DMS79 (cell line): ENCODE data around the gene MAPKAPK2.
A peak's percentile ranks its signal among the peaks of the same experiment; 100 is the strongest.

Experiments
- DNase-seq: peaks from one replicate; lab custom pipeline; 2025; lab: John Stamatoyannopoulos, UW

Gene MAPKAPK2

GRCh38 chr1:206704226-206704625 lies 19.5 kb downstream of the MAPKAPK2 start:
- DNase-seq = no peak

- peak; percentile 86 for DNase-seq
Observed at GRCh38 chr1:206705191-206705590, 20.5 kb downstream of the MAPKAPK2 start.

- no peak for DNase-seq
Observed at GRCh38 chr1:206705726-206706297, 21.1 kb downstream of the MAPKAPK2 start.

DNA sequence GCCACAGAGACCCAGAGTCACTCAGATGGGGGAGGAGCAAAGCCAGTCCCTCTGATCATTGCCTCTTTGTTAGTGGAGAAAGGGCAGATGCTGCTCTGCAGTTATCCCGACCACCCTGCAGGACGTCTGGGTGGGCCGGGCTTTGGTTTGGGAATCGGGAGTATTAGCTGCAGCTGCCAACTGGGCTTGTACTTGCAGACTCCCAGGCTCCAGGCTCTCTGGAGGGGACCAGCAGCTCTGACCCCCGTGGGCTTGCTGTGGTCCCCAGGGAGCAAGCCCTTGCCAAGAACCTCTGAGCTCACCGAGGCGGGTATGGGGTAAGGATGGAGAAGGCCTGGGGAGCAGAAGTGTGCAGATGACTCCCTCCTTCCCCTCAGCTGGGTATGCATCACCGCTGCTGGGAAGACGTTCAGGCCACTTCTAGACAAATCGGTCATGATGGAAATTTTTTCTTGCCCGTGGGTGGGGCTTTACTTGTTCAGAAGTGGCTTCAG lies 21.6 kb downstream of the MAPKAPK2 start:
- peak; percentile 52 for DNase-seq

GRCh38 chr1:206706806-206707366 lies 22.2 kb downstream of the MAPKAPK2 start:
- no peak for DNase-seq

GRCh38 chr1:206708058-206708457 lies 23.4 kb downstream of the MAPKAPK2 start:
- DNase-seq = no peak

- no peak for DNase-seq
Observed at GRCh38 chr1:206708882-206709281, 24.2 kb downstream of the MAPKAPK2 start.

- DNase-seq = no peak
Observed at GRCh38 chr1:206709322-206709721, 24.6 kb downstream of the MAPKAPK2 start.

GRCh38 chr1:206709772-206710459 lies 25.2 kb downstream of the MAPKAPK2 start:
- no peak for DNase-seq

DNA sequence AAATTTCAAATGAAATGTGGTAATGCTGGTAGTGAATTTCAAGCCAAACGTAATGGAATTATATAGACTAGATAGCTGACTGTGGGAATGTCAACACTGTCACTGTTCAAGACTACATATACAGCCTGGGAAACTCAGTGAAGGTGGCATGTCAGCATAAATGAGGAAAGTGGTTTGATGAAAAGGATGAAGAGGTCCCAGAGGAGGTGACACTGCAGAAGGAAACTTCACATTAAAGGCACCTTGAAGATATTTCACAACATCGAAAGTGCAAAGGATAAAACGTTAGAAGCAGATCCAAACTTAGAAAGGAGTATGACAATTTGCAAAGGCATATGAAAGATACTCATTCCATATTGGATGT lies 25.7 kb downstream of the MAPKAPK2 start:
- no peak for DNase-seq

GRCh38 chr1:206713070-206713469 lies 28.4 kb downstream of the MAPKAPK2 start:
- no peak for DNase-seq

DNA sequence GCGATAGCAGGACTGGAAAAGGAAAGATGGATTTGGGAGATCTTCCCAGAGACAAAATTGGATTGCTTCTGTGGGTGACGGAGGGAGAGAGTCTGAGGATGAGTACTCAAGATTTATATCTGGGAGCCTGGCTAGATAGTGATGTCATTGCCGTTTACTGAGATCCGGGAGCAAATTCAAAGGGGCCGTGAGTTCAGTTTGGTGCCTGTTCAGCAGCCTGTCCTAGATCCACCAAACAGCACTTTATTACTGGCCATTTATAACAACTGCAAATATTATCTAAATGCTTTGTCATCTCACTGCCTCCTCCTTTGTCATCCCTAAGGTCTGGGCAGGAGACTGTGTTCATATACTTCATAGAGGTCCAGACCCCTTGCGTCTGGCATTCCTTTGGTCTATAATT lies 29.2 kb downstream of the MAPKAPK2 start:
- no peak for DNase-seq

DNA sequence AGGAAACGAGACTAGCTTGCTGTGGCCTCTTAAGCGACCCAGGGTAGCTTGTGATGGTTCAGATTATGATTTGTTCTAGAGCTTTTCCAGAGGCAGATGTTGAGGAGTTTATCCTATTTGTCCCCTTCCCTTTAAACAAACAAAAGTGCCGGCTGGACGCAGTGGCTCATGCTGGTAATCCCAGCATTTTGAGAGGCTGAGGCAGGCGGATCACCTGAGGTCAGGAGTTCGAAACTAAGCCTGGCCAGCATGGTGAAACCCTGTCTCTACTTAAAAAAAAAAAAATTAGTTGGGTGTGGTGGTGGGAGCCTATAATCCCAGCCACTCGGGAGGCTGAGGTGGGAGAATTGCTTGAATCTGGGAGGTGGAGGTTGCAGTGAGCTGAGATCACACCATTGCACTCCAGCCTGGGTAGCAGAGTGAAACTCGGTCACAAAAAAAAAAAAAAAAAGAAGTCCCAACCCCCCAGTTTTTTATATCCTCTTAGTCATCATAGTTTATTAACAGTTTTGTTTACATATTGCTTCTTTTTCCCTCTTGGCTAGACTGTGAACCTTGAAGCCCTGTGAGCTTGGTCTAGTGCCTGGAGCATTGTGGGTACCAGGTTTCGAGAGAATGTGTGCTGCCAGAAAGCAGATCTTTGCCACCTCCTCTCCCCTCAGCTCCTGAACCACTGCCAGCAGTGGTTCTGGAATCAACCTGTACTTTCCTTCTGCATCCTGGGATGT lies 29.8 kb downstream of the MAPKAPK2 start:
- DNase-seq = peak; percentile 22

- no peak for DNase-seq
Observed at GRCh38 chr1:206715120-206715519, 30.4 kb downstream of the MAPKAPK2 start.

DNA sequence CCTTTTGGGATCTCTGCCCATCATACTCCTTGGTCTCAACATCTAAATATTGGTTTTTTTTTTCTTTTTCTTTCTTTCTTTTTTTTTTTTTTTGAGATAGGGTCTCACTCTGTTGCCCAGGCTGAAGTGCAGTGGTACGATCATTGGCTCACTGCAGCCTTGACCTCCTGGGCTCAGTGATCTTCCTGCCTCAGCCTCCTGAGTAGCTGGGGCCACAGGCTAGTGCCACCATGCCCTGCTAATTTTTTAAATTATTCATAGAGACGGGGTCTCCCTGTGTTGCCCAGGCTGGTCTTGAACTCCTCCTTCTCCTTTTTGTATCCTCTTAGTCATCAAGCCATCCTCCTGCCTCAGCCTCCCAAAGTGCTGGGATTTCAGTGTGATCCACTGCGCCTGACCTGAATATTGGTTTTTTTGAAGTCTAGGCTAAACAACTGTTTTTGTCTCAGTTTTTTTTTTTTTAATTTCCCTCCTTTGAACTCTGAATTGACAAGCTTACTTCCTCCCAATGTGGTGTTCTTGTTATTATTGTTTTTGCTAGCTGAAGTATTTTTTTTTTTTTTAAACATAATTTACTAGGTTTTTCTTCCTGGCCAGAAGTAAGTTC lies 30.9 kb downstream of the MAPKAPK2 start:
- DNase-seq = no peak

DNA sequence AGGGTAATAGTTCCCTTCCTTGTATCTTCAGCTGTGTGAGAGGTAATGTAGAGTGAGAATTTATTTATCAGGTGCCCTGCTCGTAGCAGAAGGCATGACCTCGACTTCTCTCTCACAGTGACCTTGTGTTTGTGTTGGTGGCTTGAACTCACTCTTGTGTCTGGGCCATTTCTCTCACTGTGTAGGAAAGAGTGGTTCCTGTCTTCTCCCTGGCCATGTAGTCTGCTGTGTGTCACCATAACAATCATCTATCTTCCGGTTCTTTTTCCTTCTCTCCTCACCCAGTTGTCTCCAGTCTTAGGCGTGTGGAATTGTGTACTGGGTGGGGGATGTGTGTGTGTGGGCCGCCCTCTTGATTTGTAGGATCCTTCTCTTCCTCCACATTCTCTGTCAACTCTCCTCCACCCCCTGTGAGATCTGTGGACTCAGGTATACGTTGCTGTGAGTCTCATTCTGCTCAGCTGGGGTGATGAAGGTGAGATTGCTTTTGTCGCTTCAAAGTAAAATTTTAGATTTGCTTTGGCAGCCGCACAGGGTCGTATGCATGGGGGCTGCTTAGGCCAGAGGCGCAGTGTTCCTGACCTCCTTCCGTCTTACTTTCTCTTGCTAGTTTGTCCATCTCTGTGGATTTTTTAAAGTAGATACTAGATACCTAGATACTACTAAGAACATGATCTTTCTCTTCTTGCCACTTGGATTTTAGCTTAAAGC lies 31.6 kb downstream of the MAPKAPK2 start:
- DNase-seq = no peak

DNA sequence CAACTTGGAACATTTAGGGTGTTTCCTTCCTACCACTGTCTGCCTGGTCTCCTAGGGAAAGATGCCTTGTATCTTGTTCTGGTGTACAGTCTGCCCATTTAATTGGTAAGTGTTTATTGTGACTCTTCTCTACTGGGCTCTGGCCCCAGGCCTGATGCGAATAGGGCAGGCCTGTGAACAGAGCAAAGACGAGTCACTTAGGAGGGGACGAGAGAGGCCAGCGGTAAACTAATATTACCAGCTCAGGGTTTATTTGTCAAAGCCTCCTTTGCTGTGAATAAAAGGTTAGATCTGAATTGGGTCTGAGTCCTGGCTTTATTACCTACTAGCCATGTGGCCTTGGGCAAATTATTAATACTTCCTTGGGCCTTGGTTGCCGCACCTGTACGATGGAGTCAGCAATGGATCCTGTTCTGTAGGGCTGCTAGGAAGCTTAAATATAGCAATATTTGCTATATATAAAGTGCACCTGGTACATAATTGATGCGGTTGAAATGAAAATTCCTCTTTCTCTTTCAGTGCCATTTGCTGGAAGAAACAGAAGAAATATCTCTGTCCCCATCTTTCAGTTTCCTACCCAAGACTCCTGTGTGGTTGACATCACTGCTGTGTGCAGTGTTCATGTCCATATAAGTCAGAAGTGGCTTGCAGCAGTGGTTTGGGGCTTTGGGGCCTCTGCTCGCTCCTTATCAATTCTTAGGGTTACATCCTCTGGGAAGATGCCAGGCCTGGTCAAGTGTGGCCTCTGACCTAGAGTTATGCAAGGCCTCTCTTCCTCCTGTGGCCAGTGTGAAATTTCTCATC lies 32.4 kb downstream of the MAPKAPK2 start:
- DNase-seq = no peak

GRCh38 chr1:206717674-206717989 lies 32.9 kb downstream of the MAPKAPK2 start:
- no peak for DNase-seq

DNA sequence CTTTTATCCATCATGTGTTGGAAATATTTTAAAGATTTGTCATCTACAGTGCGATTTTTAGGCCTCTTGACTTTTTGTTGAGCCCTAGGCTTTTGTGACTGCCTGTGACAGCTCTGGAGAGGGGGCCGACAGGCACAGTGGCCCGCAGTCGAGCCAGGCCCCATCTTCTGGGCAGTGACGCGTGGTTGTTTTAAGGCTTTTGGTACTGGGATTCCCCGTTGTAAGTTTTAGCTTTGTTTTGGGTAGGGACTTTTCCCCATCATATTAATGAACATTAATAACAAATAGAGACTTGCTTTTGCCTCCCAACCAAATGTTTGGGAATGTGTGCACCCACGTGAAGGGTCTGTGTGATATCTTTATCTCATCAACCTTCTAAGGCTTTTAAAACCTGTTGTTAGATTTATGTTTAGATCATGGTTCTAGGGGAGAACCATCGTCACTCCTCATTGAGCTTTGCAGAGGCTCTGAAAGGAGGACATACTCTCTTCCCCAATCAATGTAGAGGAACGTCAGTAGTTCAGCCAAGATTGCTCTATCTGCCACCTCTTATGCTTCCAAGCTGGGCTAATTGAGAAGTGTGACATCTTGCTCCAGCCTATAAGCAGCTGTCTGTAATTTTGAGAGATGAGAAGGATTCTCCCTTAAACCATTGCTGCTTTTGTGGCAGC lies 34.6 kb downstream of the MAPKAPK2 start:
- no peak for DNase-seq

GRCh38 chr1:206721454-206721853 lies 36.7 kb downstream of the MAPKAPK2 start:
- no peak for DNase-seq
